Spleen (tissue), 11 donors: Measurements from ENCODE around the gene RAI14. TPM values are rescaled to one million over a fixed set of nuclear protein-coding genes. Genes with fewer than 3 reads are reported as not detected.

ENCODE experiments used
- DNase-seq: peaks from one replicate; pipeline ENCODE4 v3.0.0-alpha.2; 2020
- H3K27ac ChIP-seq, 8 donors: fragments of 200-600 bp; sonication (generic) in 7 of 8; 1 replicate in 4 of 8; 2 replicates in 4 of 8; pipeline versions ENCODE4 v1.5.0 to v1.8.0; 2016 to 2021; ENCODE audit warnings: inconsistent platforms in 4 of 8, mild to moderate bottlenecking in 4 of 8, moderate library complexity in 1 of 8
- H3K27me3 ChIP-seq, 7 donors: fragments of 200-600 bp; sonication (generic) in 6 of 7; replicated peaks in 1 of 7; 1 replicate in 4 of 7; 2 replicates in 3 of 7; pipeline versions ENCODE4 v1.5.0 to v1.8.0; 2016 to 2021; ENCODE audit warnings: inconsistent platforms in 3 of 7, mild to moderate bottlenecking in 1 of 7
- H3K36me3 ChIP-seq, 6 donors: fragments of 200-600 bp; sonication (generic) in 5 of 6; 1 replicate in 4 of 6; 2 replicates in 2 of 6; pipeline versions ENCODE4 v1.5.0 to v1.8.0; 2016 to 2021; ENCODE audit warnings: inconsistent platforms in 2 of 6
- H3K4me1 ChIP-seq, 6 donors: fragments of 200-600 bp; sonication (generic) in 5 of 6; 1 replicate in 3 of 6; 2 replicates in 3 of 6; pipeline versions ENCODE4 v1.5.0 to v1.8.0; 2016 to 2021; ENCODE audit warnings: inconsistent platforms in 3 of 6
- H3K4me3 ChIP-seq, 8 donors: fragments of 200-600 bp; sonication (generic) in 7 of 8; 1 replicate in 4 of 8; 2 replicates in 4 of 8; pipeline versions ENCODE4 v1.5.0 to v1.8.0; 2016 to 2021; ENCODE audit warnings: inconsistent platforms in 4 of 8, mild to moderate bottlenecking in 4 of 8, moderate library complexity in 2 of 8
- H3K9me3 ChIP-seq, 8 donors: fragments of 200-600 bp; sonication (generic) in 7 of 8; 1 replicate in 4 of 8; 2 replicates in 4 of 8; pipeline versions ENCODE4 v1.5.0 to v1.8.0; 2016 to 2021; ENCODE audit warnings: inconsistent platforms in 4 of 8
- POLR2A ChIP-seq, 3 donors: fragments of 450-650 bp; IDR thresholded peaks; one replicate each; pipeline ENCODE4 v1.5.1; 2017; ENCODE audit warnings: antibody characterized with exemption in 3 of 3, mild to moderate bottlenecking in 1 of 3
- POLR2AphosphoS5 ChIP-seq, 3 donors: sonication (generic); formaldehyde crosslinking; IDR thresholded peaks; one replicate each; pipeline ENCODE4 v1.5.1; 2017; ENCODE audit warnings: antibody characterized with exemption in 3 of 3
- WGBS, 5 donors: extraction: QIAGEN DNeasy Blood & Tissue Kit in 3 of 5; methylation state at CpG; one replicate each; pipeline versions ENCODE4 v1.1.5 to v1.1.7; 2013 to 2018; 5-methylcytosine and 5-hydroxymethylcytosine counted together
- intact Hi-C: fragments of 100-400 bp; cut with DNase I; formaldehyde crosslinking; loops from one replicate; pipeline ENCODE4 v1.15.0; 2023; ENCODE audit warnings: low total_unique reads
- polyA plus RNA-seq, 3 donors: library from polyadenylated mRNA; stranded (reverse); fragments of 200-250 nt; gene quantifications; one replicate each; pipeline ENCODE4 v1.2.1, GENCODE V29; 2013
- total RNA-seq, 7 donors: library from RNA; depleted of rRNA in 3 of 7; stranded (reverse); fragments of >200 nt in 3 of 7; fragmentation: NEBNext Ultra II Directional in 4 of 7; extraction: Animal tissue kit (Norgen Biotek cat#: 25700) in 4 of 7; gene quantifications; one replicate each; pipeline versions ENCODE4 v1.1.0 to v1.2.1, GENCODE V29; 2016 to 2021
- TF ChIP-seq, protein P1 (sequence below), 11 experiments: fragments of 200-600 bp in 7 of 11; fragments of 450-650 bp in 4 of 11; sonication (generic) in 4 of 11; IDR thresholded peaks in 8 of 11; conservative IDR thresholded peaks in 3 of 11; 1 replicate in 7 of 11; 2 replicates in 4 of 11; pipeline versions ENCODE4 v1.4.0 to v1.8.0; 2016 to 2021; ENCODE audit warnings: antibody characterized with exemption in 11 of 11, inconsistent platforms in 4 of 11, mild to moderate bottlenecking in 1 of 11
- donor health status: healthy with polysubstance abuse.
- donor health status: DM: no; HTN: no; CAD: no; lungs with moderate emphysema.
- donor health status: DM: no; HTN: no; CAD: no.
- donor health status: Bipolar disorder and iron deficiency.
- donor health status: healthy.
- donor health status: DM: no; HTN: no; CAD: no.
- donor health status: DM: yes; HTN: yes; CAD: no.

RAI14 gene
- total and polyA plus RNA-seq, 10 donors, result 14.2 to 217 (median 116) TPM

DNA sequence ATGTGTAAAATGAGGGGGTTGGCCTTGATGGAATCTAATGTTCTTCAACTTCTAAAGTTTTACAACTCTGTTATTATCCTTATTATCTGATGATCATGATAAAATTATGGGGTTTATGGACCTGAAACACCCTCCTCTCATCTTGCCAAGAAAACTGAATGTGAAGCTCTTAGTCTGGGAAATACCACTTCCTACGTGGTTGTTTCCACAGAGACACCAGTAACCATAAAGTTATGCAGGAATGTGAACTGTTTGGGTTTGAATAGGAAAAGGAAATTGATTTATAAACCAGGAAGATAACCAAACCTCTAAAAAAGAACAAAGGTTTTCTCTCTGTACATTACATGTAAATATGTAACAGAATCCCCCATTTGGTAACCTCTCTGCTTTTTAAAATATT is 28.3 kb upstream of the RAI14 start:
- Histone ChIP-seq H3K4me3 (no peak overlapping the region), H3K36me3 (no peaks in the 10 kb centered on the region), H3K27me3 (no peaks in the 10 kb centered on the region), H3K9me3 (peaks cover 0 to 18% (median 10%) of the 10 kb centered on the region in 8 donors), H3K4me1 (no peaks in the 10 kb centered on the region), H3K27ac (no peak overlapping the region)
- TF ChIP-seq POLR2A (IDR thresholded peaks at IDR 0.05) (no peak), POLR2AphosphoS5 (IDR thresholded peaks at IDR 0.05) (no peak)
- no peak for DNase-seq
- 43 to 61% (median 52%) methylated on average over 1 of the region's 1 CpG for WGBS, 5 donors
- intact Hi-C loops, result no loop called here

DNA sequence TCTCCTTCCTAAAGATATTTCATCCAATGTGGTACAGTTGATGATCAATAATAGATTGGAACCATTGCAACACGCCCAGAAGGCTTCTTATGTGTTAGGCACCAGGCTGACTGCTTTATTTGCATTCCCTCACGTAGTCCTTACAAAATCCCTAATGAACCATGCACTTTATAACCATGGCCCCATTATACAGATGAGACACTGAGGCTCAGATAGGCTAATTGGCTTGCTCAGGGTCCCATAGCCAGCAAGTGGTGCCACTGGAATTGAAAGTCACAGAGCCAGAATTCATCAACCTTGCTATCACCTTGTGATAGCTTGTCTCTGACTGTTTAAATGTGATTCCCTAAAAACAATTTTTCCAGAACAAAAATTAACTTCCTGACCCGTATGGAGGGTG is 27.8 kb upstream of the RAI14 start:
- H3K36me3 ChIP-seq, result no peaks in the 10 kb centered on the region
- intact Hi-C loops, result no loop called here
- H3K9me3 ChIP-seq, result peaks cover 0 to 18% (median 10%) of the 10 kb centered on the region in 8 donors
- no peaks in the 10 kb centered on the region for H3K4me1 ChIP-seq
- no peaks in the 10 kb centered on the region for H3K27me3 ChIP-seq
- no peak overlapping the region for H3K4me3 ChIP-seq
- no peak for DNase-seq
- TF ChIP-seq POLR2A (IDR thresholded peaks at IDR 0.05) (no peak), POLR2AphosphoS5 (IDR thresholded peaks at IDR 0.05) (no peak)
- TF ChIP-seq, protein P1, sequence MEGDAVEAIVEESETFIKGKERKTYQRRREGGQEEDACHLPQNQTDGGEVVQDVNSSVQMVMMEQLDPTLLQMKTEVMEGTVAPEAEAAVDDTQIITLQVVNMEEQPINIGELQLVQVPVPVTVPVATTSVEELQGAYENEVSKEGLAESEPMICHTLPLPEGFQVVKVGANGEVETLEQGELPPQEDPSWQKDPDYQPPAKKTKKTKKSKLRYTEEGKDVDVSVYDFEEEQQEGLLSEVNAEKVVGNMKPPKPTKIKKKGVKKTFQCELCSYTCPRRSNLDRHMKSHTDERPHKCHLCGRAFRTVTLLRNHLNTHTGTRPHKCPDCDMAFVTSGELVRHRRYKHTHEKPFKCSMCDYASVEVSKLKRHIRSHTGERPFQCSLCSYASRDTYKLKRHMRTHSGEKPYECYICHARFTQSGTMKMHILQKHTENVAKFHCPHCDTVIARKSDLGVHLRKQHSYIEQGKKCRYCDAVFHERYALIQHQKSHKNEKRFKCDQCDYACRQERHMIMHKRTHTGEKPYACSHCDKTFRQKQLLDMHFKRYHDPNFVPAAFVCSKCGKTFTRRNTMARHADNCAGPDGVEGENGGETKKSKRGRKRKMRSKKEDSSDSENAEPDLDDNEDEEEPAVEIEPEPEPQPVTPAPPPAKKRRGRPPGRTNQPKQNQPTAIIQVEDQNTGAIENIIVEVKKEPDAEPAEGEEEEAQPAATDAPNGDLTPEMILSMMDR (IDR thresholded peaks at IDR 0.05 in 8 of 11, conservative IDR thresholded peaks at IDR 0.05 in 3 of 11), result no peak
- no peak overlapping the region for H3K27ac ChIP-seq
- WGBS, 5 donors, result 59 to 81% (median 68%) methylated on average over 3 of the region's 3 CpGs

DNA sequence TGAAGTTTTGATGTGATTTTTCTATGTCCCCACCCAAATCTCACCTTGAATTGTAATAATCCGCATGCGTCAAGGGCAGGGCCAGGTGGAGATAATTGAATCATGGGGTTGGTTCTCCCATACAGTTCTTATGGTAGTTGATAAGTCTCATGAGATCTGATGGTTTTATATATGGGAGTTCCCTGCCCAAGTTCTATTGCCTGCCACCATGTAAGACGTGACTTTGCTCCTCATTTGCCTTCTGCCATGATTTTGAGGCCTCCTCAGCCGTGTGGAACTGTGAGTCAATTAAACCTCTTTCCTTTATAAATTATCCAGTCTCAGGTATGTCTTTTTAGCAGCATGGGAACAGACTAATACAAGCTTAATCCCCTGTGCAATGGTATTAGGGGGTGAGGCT is 25.5 kb upstream of the RAI14 start:
- Histone ChIP-seq H3K4me3 (no peak overlapping the region), H3K27ac (no peak overlapping the region), H3K4me1 (no peaks in the 10 kb centered on the region), H3K27me3 (no peaks in the 10 kb centered on the region), H3K36me3 (no peaks in the 10 kb centered on the region), H3K9me3 (peaks cover 0 to 18% (median 10%) of the 10 kb centered on the region in 8 donors)
- WGBS, 5 donors, result 80 to 96% (median 88%) methylated on average over 4 of the region's 4 CpGs
- DNase-seq, result no peak
- no peak for TF ChIP-seq POLR2AphosphoS5 (IDR thresholded peaks at IDR 0.05)
- TF ChIP-seq, protein P1 (IDR thresholded peaks at IDR 0.05 in 8 of 11, conservative IDR thresholded peaks at IDR 0.05 in 3 of 11), result no peak
- TF ChIP-seq POLR2A (IDR thresholded peaks at IDR 0.05), result no peak
- intact Hi-C loops, result no loop called here

DNA sequence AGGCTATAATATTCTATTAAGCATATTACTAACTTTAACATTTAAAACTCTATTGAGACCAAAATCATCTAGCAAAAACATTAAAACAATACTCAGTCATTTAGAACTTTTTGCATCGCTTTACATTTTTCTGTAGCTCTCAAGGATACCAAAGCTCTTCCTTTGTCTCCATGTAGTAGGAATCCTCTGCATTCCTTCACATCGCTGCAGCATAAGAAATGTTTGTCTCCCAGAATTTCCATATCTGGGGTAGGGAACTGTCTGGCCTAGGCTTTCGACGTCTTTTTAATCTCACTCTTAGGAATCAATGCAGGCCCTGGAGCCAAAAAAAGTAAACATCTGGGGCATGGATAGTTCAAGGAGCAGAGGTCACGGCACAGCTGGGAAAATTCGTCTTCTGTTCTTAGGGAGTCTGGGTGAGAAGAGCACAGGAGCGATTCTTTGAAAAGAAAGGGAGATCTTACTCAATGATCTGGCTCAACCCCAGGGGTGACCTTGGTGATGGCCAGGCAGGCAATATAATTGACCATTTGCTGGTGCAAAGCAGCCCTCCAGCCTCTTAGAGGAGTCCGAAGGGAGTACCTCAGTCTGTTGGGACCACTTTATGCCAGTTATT is 23.2 kb upstream of the RAI14 start:
- Histone ChIP-seq H3K4me1 (no peaks in the 10 kb centered on the region), H3K9me3 (peaks cover 0 to 18% (median 10%) of the 10 kb centered on the region in 8 donors), H3K4me3 (no peak overlapping the region), H3K27me3 (no peaks in the 10 kb centered on the region), H3K27ac (peak overlapping the region in 3 of 8 donors; percentile 5 to 29 (median 28)), H3K36me3 (no peaks in the 10 kb centered on the region)
- intact Hi-C loops, result no loop called here
- WGBS, 5 donors, result 71 to 89% (median 75%) methylated on average over 8 of the region's 8 CpGs
- TF ChIP-seq, protein P1 (IDR thresholded peaks at IDR 0.05 in 8 of 11, conservative IDR thresholded peaks at IDR 0.05 in 3 of 11), result no peak
- no peak for TF ChIP-seq POLR2A (IDR thresholded peaks at IDR 0.05)
- no peak for TF ChIP-seq POLR2AphosphoS5 (IDR thresholded peaks at IDR 0.05)
- DNase-seq, result no peak
